HG03469 (cell line): Measurements from ENCODE around the gene PTPRD.

Experiments
- ATAC-seq: cut with Tn5 transposase; IDR thresholded peaks from one replicate; pipeline ENCODE4 v1.9.1; 2021; ENCODE audit warnings: mild to moderate bottlenecking, moderate library complexity, moderate number of reproducible peaks; ENCODE audit not compliant: unreplicated experiment

The PTPRD gene

GRCh38 chr9:8821910-8822666 is 1790.7 kb downstream of the PTPRD start:
- no peak for ATAC-seq

- ATAC-seq: no peak
Measured at GRCh38 chr9:8817335-8817734, 1795.5 kb downstream of the PTPRD start.

- no peak for ATAC-seq
Measured at GRCh38 chr9:8816361-8816760, 1796.4 kb downstream of the PTPRD start.

GRCh38 chr9:8815931-8816330 is 1796.9 kb downstream of the PTPRD start:
- ATAC-seq: no peak

- no peak for ATAC-seq
Measured at GRCh38 chr9:8815219-8815618, 1797.6 kb downstream of the PTPRD start.

GRCh38 chr9:8812888-8813287 is 1799.9 kb downstream of the PTPRD start:
- no peak for ATAC-seq

GRCh38 chr9:8809741-8810140 is 1803.1 kb downstream of the PTPRD start:
- ATAC-seq: no peak

GRCh38 chr9:8806150-8806549 is 1806.7 kb downstream of the PTPRD start:
- ATAC-seq: no peak

GRCh38 chr9:8804613-8805012 is 1808.2 kb downstream of the PTPRD start:
- no peak for ATAC-seq

- ATAC-seq: no peak
Measured at GRCh38 chr9:8802242-8802641, 1810.6 kb downstream of the PTPRD start.

- no peak for ATAC-seq
Measured at GRCh38 chr9:8800196-8800595, 1812.6 kb downstream of the PTPRD start.

GRCh38 chr9:8799615-8800014 is 1813.2 kb downstream of the PTPRD start:
- ATAC-seq: no peak

GRCh38 chr9:8799206-8799605 is 1813.6 kb downstream of the PTPRD start:
- no peak for ATAC-seq

GRCh38 chr9:8784838-8785237 is 1828.0 kb downstream of the PTPRD start:
- no peak for ATAC-seq

GRCh38 chr9:8783941-8784340 is 1828.9 kb downstream of the PTPRD start:
- ATAC-seq: no peak

- ATAC-seq: no peak
Measured at GRCh38 chr9:8782237-8782636, 1830.6 kb downstream of the PTPRD start.

GRCh38 chr9:8781458-8781857 is 1831.3 kb downstream of the PTPRD start:
- no peak for ATAC-seq

GRCh38 chr9:8780386-8780785 is 1832.4 kb downstream of the PTPRD start:
- ATAC-seq: no peak

- no peak for ATAC-seq
Measured at GRCh38 chr9:8779478-8779877, 1833.3 kb downstream of the PTPRD start.

GRCh38 chr9:8778356-8778755 is 1834.4 kb downstream of the PTPRD start:
- no peak for ATAC-seq

GRCh38 chr9:8772302-8772701 is 1840.5 kb downstream of the PTPRD start:
- ATAC-seq: no peak

- no peak for ATAC-seq
Measured at GRCh38 chr9:8769153-8769552, 1843.6 kb downstream of the PTPRD start.

- no peak for ATAC-seq
Measured at GRCh38 chr9:8766096-8766495, 1846.7 kb downstream of the PTPRD start.
